Upper lobe of left lung (tissue), 6 donors: ENCODE results near the gene DPCD. TPM values are rescaled to one million over a fixed set of nuclear protein-coding genes. Genes with fewer than 3 reads are reported as not detected.

Experiments used
- ATAC-seq, 2 donors: fragments of 200-7000 bp; cut with Tn5 transposase; one replicate each; pipeline ENCODE4 v1.9.1; 2022; ENCODE audit warnings: mild to moderate bottlenecking in 2 of 2, moderate library complexity in 2 of 2; ENCODE audit not compliant: low FRiP score in 2 of 2
- DNase-seq, 2 donors: peaks; one replicate each; pipeline ENCODE4 v3.0.0-alpha.2; 2019 to 2020
- H3K27ac ChIP-seq, 4 donors: fragments of 200-600 bp; sonication (generic); one replicate each; pipeline ENCODE4 v1.5.1; 2016 to 2019
- H3K27me3 ChIP-seq, 4 donors: fragments of 200-600 bp; sonication (generic); one replicate each; pipeline ENCODE4 v1.5.1; 2017 to 2019
- H3K36me3 ChIP-seq, 4 donors: fragments of 200-600 bp; sonication (generic); one replicate each; pipeline ENCODE4 v1.5.1; 2016 to 2019
- H3K4me1 ChIP-seq, 4 donors: fragments of 200-600 bp; sonication (generic); one replicate each; pipeline ENCODE4 v1.5.1; 2018 to 2019
- H3K4me3 ChIP-seq, 4 donors: fragments of 200-600 bp; sonication (generic); one replicate each; pipeline ENCODE4 v1.5.1; 2017 to 2019; ENCODE audit warnings: mild to moderate bottlenecking in 2 of 4, moderate library complexity in 1 of 4
- H3K9me3 ChIP-seq, 4 donors: fragments of 200-600 bp; sonication (generic); one replicate each; pipeline ENCODE4 v1.5.1; 2018 to 2019
- EP300 ChIP-seq, 4 donors: sonication (generic); formaldehyde crosslinking; IDR thresholded peaks; one replicate each; pipeline ENCODE4 v1.5.1; 2017; ENCODE audit warnings: antibody characterized with exemption in 4 of 4, control low read depth in 2 of 4
- POLR2A ChIP-seq, 4 donors: fragments of 450-650 bp; IDR thresholded peaks; one replicate each; pipeline ENCODE4 v1.5.1; 2016 to 2017; ENCODE audit warnings: antibody characterized with exemption in 4 of 4, mild to moderate bottlenecking in 2 of 4
- POLR2AphosphoS5 ChIP-seq, 2 donors: sonication (generic); formaldehyde crosslinking; IDR thresholded peaks; one replicate each; pipeline ENCODE4 v1.5.1; 2017; ENCODE audit warnings: antibody characterized with exemption in 2 of 2
- WGBS, 2 donors: methylation state at CpG; one replicate each; pipeline ENCODE4 v1.1.5; 2017 to 2018; 5-methylcytosine and 5-hydroxymethylcytosine counted together
- total RNA-seq, 6 donors: library from RNA; depleted of rRNA in 4 of 6; stranded (reverse); fragments of >200 nt in 4 of 6; gene quantifications; one replicate each; pipeline versions ENCODE4 v1.1.0 to v1.2.1, GENCODE V29; 2016 to 2021
- TF ChIP-seq, protein P1 (sequence below), 6 experiments: fragments of 450-650 bp in 4 of 6; fragments of 200-600 bp in 2 of 6; sonication (generic) in 2 of 6; IDR thresholded peaks; one replicate each; pipeline ENCODE4 v1.5.1; 2016 to 2019; ENCODE audit warnings: antibody characterized with exemption in 6 of 6
- donor health status: DM: no; HTN: no; CAD: no; lungs with moderate emphysema.
- donor health status: DM: no; HTN: yes; CAD: no; lungs with severe emphysema.

The DPCD gene
- total RNA-seq, 6 donors from 2014 or later, result 3.7 to 36.2 (median 15.1) TPM

DNA sequence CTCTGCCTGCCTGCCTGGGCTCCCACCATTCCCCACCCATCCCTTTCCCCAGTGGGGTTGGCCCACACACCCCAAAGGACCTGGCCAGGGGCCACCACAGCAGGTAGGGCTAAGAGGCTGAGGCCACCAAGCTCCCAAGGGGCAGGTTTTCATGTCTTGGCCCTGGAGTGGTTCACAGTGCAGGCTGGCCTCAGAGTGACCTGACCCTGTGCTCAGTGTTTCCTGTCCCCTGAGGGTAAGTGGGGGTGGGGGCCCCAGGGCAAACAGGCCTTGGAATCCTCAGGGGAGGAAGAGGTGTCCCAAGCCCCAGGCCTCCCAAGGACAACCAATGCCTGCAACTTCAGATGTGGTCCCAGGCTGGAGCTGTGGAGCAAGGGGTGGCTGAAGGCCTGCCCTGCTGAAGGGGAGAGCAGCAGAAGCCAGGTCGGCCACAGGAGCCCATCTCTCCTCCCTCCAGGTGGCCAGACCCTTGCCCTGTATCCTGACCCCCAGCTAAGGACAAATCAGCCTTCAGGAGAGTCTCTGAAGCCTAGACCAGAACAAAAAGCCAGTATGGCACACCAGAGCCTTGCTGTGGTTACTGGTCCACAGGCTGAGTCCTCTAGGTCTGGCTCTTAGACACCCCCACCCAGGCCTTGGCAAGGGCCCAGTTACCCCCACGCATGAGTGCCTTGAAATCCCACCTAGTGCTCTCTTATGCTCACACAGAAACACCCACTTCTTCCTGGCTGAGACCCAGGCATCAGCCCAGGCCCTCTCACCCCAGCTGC, 27.6 kb upstream of the DPCD start:
- TF ChIP-seq POLR2A (IDR thresholded peaks at IDR 0.05) (no peak), POLR2AphosphoS5 (IDR thresholded peaks at IDR 0.05) (no peak), EP300 (IDR thresholded peaks at IDR 0.05) (no peak)
- TF ChIP-seq, protein P1, sequence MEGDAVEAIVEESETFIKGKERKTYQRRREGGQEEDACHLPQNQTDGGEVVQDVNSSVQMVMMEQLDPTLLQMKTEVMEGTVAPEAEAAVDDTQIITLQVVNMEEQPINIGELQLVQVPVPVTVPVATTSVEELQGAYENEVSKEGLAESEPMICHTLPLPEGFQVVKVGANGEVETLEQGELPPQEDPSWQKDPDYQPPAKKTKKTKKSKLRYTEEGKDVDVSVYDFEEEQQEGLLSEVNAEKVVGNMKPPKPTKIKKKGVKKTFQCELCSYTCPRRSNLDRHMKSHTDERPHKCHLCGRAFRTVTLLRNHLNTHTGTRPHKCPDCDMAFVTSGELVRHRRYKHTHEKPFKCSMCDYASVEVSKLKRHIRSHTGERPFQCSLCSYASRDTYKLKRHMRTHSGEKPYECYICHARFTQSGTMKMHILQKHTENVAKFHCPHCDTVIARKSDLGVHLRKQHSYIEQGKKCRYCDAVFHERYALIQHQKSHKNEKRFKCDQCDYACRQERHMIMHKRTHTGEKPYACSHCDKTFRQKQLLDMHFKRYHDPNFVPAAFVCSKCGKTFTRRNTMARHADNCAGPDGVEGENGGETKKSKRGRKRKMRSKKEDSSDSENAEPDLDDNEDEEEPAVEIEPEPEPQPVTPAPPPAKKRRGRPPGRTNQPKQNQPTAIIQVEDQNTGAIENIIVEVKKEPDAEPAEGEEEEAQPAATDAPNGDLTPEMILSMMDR (IDR thresholded peaks at IDR 0.05), result no peak
- no peaks in the 10 kb centered on the region for H3K36me3 ChIP-seq
- peaks cover 0 to 7% (median 0%) of the 10 kb centered on the region in 4 donors for H3K4me1 ChIP-seq
- peak in 1 of 2 donors; percentile 8 for ATAC-seq
- no peaks in the 10 kb centered on the region for H3K9me3 ChIP-seq
- peaks cover 0 to 2% (median 0%) of the 10 kb centered on the region in 4 donors for H3K27me3 ChIP-seq
- DNase-seq, result no peak
- no peak overlapping the region for H3K27ac ChIP-seq
- H3K4me3 ChIP-seq, result no peak overlapping the region
- WGBS, 2 donors, result 41 to 42% methylated on average over 2 of the region's 2 CpGs

DNA sequence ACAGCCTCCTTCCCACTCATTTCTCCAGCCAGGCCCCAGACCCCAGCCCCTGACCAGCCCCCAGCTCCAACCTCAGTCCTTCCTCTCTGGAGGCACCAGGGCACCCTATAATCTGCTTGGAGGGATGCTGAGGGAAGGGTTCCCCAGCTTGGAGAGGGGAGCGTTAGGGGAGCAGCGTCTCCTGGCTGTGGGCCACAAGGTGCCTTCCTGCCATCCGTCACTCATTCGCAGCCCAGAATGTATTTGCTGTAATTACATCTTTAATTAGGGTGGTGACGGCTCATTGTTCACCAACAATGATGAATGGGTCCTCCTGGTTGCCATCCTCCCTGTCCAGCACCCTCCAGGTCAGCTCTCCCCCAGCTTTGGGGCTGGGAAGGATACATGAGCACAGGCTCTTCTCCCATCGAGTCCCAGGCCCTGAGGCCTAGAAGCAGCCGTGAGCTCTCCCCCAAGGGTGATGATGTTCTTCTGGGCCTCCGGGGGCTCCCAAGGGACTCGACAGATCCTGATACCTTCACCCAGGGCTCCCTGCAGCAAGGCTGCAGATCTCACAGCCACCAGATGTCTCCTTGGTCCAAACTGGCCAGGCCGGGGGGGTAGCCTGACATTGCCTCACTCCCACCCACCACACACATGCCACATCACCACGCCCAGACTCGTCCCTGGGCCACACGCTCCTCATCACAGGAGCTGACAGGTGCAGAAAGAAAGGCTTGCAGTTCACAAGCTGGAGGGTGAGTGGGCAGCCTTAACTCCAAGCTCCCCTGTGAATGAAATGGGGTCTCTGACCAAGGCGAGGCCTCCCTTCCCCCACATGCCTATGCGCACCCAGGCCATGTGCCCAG, 26.8 kb upstream of the DPCD start:
- 57 to 79% methylated on average over 8 to 15 of the region's 15 CpGs for whole genome bisulfite sequencing, 2 donors
- no peak for TF ChIP-seq POLR2A (IDR thresholded peaks at IDR 0.05)
- TF ChIP-seq EP300 (IDR thresholded peaks at IDR 0.05), result no peak
- TF ChIP-seq, protein P1 (IDR thresholded peaks at IDR 0.05), result no peak
- no peak for TF ChIP-seq POLR2AphosphoS5 (IDR thresholded peaks at IDR 0.05)
- ATAC-seq, result no peak
- Histone ChIP-seq H3K36me3 (no peaks in the 10 kb centered on the region), H3K27me3 (peaks cover 0 to 11% (median 3%) of the 10 kb centered on the region in 4 donors), H3K27ac (no peak overlapping the region), H3K4me1 (peaks cover 1 to 10% (median 2%) of the 10 kb centered on the region in 4 donors), H3K9me3 (no peaks in the 10 kb centered on the region), H3K4me3 (no peak overlapping the region)
- no peak for DNase-seq

DNA sequence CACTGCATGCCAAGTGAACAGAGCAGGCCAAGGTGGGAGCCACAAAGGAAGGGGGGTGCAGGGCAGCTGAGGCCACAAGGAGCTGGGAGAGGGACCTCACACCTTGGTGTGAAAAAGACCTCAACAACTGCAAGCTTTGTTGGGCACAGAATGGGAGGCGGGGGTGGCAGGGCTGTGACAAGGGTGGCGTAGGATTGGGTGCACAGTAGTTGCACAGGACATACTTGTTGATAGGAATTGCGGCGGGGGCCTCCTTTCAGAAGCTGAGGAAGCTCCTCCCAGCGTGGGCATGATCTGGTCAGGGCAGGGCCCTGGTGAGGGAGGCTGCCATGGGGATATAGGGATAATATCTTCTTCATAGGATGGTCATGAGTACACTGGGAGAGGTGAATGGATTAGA, 25.9 kb upstream of the DPCD start:
- no peak overlapping the region for H3K27ac ChIP-seq
- TF ChIP-seq, protein P1 (IDR thresholded peaks at IDR 0.05), result no peak
- no peak for TF ChIP-seq POLR2AphosphoS5 (IDR thresholded peaks at IDR 0.05)
- TF ChIP-seq EP300 (IDR thresholded peaks at IDR 0.05), result no peak
- H3K9me3 ChIP-seq, result no peaks in the 10 kb centered on the region
- H3K27me3 ChIP-seq, result peaks cover 0 to 18% (median 8%) of the 10 kb centered on the region in 4 donors
- no peak for DNase-seq
- WGBS, 2 donors, result 66 to 83% methylated on average over 5 of the region's 5 CpGs
- ATAC-seq, result no peak
- no peak overlapping the region for H3K4me3 ChIP-seq
- H3K4me1 ChIP-seq, result peaks cover 5 to 16% (median 8%) of the 10 kb centered on the region in 4 donors
- no peaks in the 10 kb centered on the region for H3K36me3 ChIP-seq

DNA sequence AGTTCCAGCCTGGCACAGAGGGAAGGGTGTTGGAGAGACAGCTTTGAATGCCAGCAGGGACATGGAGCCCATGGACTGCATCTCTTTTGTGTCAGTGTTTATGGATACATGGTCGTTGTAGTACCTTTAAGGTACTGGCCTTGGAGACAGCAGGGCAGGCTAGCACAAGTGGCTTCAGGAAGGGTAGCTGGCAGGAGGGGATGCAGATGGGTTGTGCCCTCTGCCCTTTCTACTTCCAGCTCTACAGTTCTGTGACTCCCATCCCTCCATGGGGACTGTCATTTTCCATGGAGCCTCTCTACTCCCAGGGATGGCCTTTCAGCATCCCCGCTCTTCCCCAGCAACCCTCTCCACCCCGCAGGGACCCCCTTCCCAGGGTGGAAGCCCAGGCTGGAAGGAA, 25.1 kb upstream of the DPCD start:
- Histone ChIP-seq H3K4me3 (no peak overlapping the region), H3K27ac (no peak overlapping the region), H3K36me3 (no peaks in the 10 kb centered on the region), H3K4me1 (peaks cover 5 to 14% (median 8%) of the 10 kb centered on the region in 4 donors), H3K27me3 (peaks cover 0 to 25% (median 8%) of the 10 kb centered on the region in 4 donors), H3K9me3 (no peaks in the 10 kb centered on the region)
- 53 to 68% methylated on average over 3 of the region's 3 CpGs for WGBS, 2 donors
- ATAC-seq (no peak), DNase-seq (no peak)
- no peak for TF ChIP-seq POLR2A (IDR thresholded peaks at IDR 0.05)
- TF ChIP-seq POLR2AphosphoS5 (IDR thresholded peaks at IDR 0.05), result no peak
- TF ChIP-seq EP300 (IDR thresholded peaks at IDR 0.05), result no peak
- TF ChIP-seq, protein P1 (IDR thresholded peaks at IDR 0.05), result no peak
